Mesenchymal stem cell (in vitro differentiated cells and primary cell): Measurements from ENCODE around the gene ZNF625.

Experiments used
- DNase-seq: peaks from one replicate; pipeline ENCODE4 v3.0.0-alpha.2; 2013
- H2AFZ ChIP-seq: one replicate; pipeline ENCODE4 v1.6.1; 2013; ENCODE audit warnings: low read depth, mild to moderate bottlenecking, control low read depth, inconsistent platforms, low read length, moderate library complexity
- H2AK5ac ChIP-seq: 2 replicates; pipeline ENCODE4 v1.6.1; 2013; ENCODE audit warnings: low read length, moderate library complexity, mild to moderate bottlenecking, inconsistent platforms; ENCODE audit not compliant: severe bottlenecking
- H2BK120ac ChIP-seq: one replicate; pipeline ENCODE4 v1.6.1; 2013; ENCODE audit warnings: low read depth, mild to moderate bottlenecking, inconsistent platforms, low read length, moderate library complexity
- H2BK12ac ChIP-seq, 2 experiments: one replicate each; pipeline ENCODE4 v1.6.1; 2013; ENCODE audit warnings: inconsistent platforms in 2 of 2, low read length in 2 of 2, mild to moderate bottlenecking in 2 of 2, moderate library complexity in 2 of 2, control low read depth in 1 of 2
- H2BK15ac ChIP-seq: one replicate; pipeline ENCODE4 v1.6.1; 2013; ENCODE audit warnings: mild to moderate bottlenecking, low read depth, inconsistent platforms; ENCODE audit not compliant: poor library complexity, severe bottlenecking
- H2BK5ac ChIP-seq: 2 replicates; pipeline ENCODE4 v1.6.1; 2013; ENCODE audit warnings: low read depth, mild to moderate bottlenecking, low read length, control low read depth, inconsistent platforms; ENCODE audit not compliant: poor library complexity, severe bottlenecking
- H3K14ac ChIP-seq, 2 experiments: one replicate each; pipeline ENCODE4 v1.6.1; 2013; ENCODE audit warnings: inconsistent platforms in 2 of 2, low read length in 2 of 2, control low read depth in 1 of 2, mild to moderate bottlenecking in 1 of 2, moderate library complexity in 1 of 2
- H3K18ac ChIP-seq, 2 experiments: one replicate each; pipeline ENCODE4 v1.6.1; 2013; ENCODE audit warnings: inconsistent platforms in 2 of 2, low read length in 2 of 2, control low read depth in 1 of 2, low read depth in 1 of 2, mild to moderate bottlenecking in 1 of 2
- H3K23ac ChIP-seq, 2 experiments: one replicate each; pipeline ENCODE4 v1.6.1; 2013; ENCODE audit warnings: inconsistent platforms in 2 of 2, low read length in 2 of 2, mild to moderate bottlenecking in 2 of 2, moderate library complexity in 2 of 2, control low read depth in 1 of 2
- H3K27ac ChIP-seq: 2 replicates; pipeline ENCODE4 v1.5.1; 2013; ENCODE audit warnings: mild to moderate bottlenecking, moderate library complexity, low read length, control low read depth, inconsistent platforms; ENCODE audit not compliant: poor library complexity, severe bottlenecking
- H3K27me3 ChIP-seq, 2 experiments: 2 replicates each; pipeline versions ENCODE4 v1.6.1 to v1.7.0; 2013; ENCODE audit warnings: low read length in 2 of 2, mild to moderate bottlenecking in 2 of 2, moderate library complexity in 2 of 2, control low read depth in 1 of 2, inconsistent platforms in 1 of 2; ENCODE audit not compliant: control insufficient read depth in 1 of 2, insufficient read depth in 1 of 2
- H3K36me3 ChIP-seq, 2 experiments: 2 replicates each; pipeline versions ENCODE4 v1.6.1 to v1.7.0; 2013; ENCODE audit warnings: low read length in 2 of 2, control low read depth in 1 of 2, inconsistent platforms in 1 of 2, low read depth in 1 of 2, mild to moderate bottlenecking in 1 of 2; ENCODE audit not compliant: insufficient read depth in 2 of 2, control insufficient read depth in 1 of 2
- H3K4ac ChIP-seq, 2 experiments: one replicate each; pipeline ENCODE4 v1.6.1; 2013; ENCODE audit warnings: inconsistent platforms in 2 of 2, low read length in 2 of 2, mild to moderate bottlenecking in 2 of 2, moderate library complexity in 2 of 2, control low read depth in 1 of 2, low read depth in 1 of 2
- H3K4me1 ChIP-seq: 2 replicates; pipeline ENCODE4 v1.6.1; 2013; ENCODE audit warnings: low read depth, low read length, control low read depth; ENCODE audit not compliant: control insufficient read depth, insufficient read depth
- H3K4me2 ChIP-seq: 2 replicates; pipeline ENCODE4 v1.6.1; 2013; ENCODE audit warnings: low read length, mild to moderate bottlenecking, inconsistent platforms; ENCODE audit not compliant: poor library complexity, severe bottlenecking
- H3K4me3 ChIP-seq, 2 experiments: 2 replicates each; pipeline versions ENCODE4 v1.5.1 to v1.7.0; 2013; ENCODE audit warnings: low read length in 2 of 2, mild to moderate bottlenecking in 2 of 2, control low read depth in 1 of 2, low read depth in 1 of 2; ENCODE audit not compliant: insufficient read depth in 1 of 2
- H3K79me1 ChIP-seq: replicated peaks from 2 replicates; pipeline ENCODE4 v1.6.1; 2013; ENCODE audit warnings: mild to moderate bottlenecking, control low read depth, low read length, inconsistent platforms; ENCODE audit not compliant: poor library complexity, severe bottlenecking
- H3K9ac ChIP-seq: 2 replicates; pipeline ENCODE4 v1.7.0; 2013; ENCODE audit warnings: mild to moderate bottlenecking, low read length, moderate library complexity
- H3K9me3 ChIP-seq: 2 replicates; pipeline ENCODE4 v1.7.0; 2013; ENCODE audit warnings: mild to moderate bottlenecking, low read length; ENCODE audit not compliant: control insufficient read depth
- H4K8ac ChIP-seq: one replicate; pipeline ENCODE4 v1.6.1; 2013; ENCODE audit warnings: inconsistent platforms, mild to moderate bottlenecking, low read length, moderate library complexity
- H4K91ac ChIP-seq: one replicate; pipeline ENCODE4 v1.6.1; 2013; ENCODE audit warnings: mild to moderate bottlenecking, low read length, inconsistent platforms
- WGBS: methylation state at CpG from one replicate; pipeline ENCODE4 v1.1.7; 2013; ENCODE audit warnings: mixed read lengths; 5-methylcytosine and 5-hydroxymethylcytosine counted together

The ZNF625 gene

GRCh38 chr19:12198136-12198535 is 41.6 kb upstream of the ZNF625 start:
- no peak overlapping the region for H2AK5ac ChIP-seq
- peaks cover 84% of the 10 kb centered on the region for H3K9me3 ChIP-seq
- no peak overlapping the region for H2BK12ac ChIP-seq
- no peak overlapping the region for H4K91ac ChIP-seq
- no peak for DNase-seq
- no peak overlapping the region for H3K9ac ChIP-seq
- H3K23ac ChIP-seq: no peak overlapping the region
- H4K8ac ChIP-seq: no peak overlapping the region
- no peak overlapping the region for H2BK5ac ChIP-seq
- H3K27me3 ChIP-seq: no peaks in the 10 kb centered on the region
- peak overlapping the region in 1 of 2 experiments; percentile 21 for H3K4me3 ChIP-seq
- no peak overlapping the region for H3K14ac ChIP-seq
- H2BK15ac ChIP-seq: no peak overlapping the region
- H2BK120ac ChIP-seq: no peak overlapping the region
- no peak overlapping the region for H3K27ac ChIP-seq
- H3K4ac ChIP-seq: no peak overlapping the region
- no peaks in the 10 kb centered on the region for H3K4me1 ChIP-seq
- peaks cover 0 to 13% of the 10 kb centered on the region in 2 experiments for H3K36me3 ChIP-seq
- H3K79me1 ChIP-seq: peaks cover 7% of the 10 kb centered on the region
- H3K18ac ChIP-seq: no peak overlapping the region
- no peak overlapping the region for H2AFZ ChIP-seq
- H3K4me2 ChIP-seq: no peak overlapping the region

DNA sequence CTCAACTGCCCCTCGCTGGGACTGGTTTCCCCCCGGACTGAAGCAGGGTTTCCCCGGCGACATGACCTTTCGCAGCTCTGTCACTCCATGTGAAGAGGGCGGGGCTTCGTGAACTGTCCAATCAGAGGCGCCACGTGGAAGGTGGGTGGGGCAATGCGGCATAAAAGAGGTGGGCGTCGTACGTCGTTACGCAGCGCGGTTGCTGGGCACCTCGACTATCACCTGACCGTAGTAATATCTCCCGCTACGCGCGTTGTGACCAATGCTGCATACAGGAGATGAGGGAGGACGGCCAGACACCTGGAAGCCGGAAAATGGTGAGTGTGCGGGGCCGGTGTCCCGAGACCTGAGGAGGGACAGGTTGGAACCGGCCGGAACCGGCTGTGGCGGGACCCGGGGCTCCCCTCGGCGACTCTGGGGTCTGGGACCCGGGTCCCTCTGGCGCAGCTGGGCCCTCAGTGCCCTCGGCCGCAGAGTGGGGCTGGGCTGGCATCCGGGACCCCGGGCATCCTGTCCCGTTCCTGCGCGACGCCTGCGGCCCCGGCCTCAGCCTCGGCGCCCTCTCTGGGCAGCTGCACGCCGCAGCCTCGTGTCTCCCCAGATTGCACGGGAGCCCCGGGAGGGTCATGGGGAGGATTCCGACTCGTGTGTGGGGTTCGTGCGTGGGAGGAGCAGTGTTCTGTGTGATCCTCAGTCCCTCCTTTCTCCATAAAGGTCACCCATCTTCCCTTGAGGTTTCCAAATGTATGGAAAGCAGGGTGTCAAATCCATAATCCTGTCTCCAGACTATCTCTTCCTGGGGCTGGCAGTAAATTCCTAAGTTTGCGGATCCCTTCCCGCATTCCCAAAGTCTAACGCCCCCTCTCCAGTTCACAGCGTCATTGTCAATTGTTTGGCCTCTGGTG is 38.5 kb upstream of the ZNF625 start:
- H2BK120ac ChIP-seq: no peak overlapping the region
- no peak overlapping the region for H3K9ac ChIP-seq
- peak overlapping the region in 1 of 2 experiments; percentile 53 for H3K4me3 ChIP-seq
- no peak overlapping the region for H2AK5ac ChIP-seq
- H2AFZ ChIP-seq: no peak overlapping the region
- H3K27me3 ChIP-seq: no peaks in the 10 kb centered on the region
- no peaks in the 10 kb centered on the region for H3K4me1 ChIP-seq
- no peak overlapping the region for H3K4me2 ChIP-seq
- no peak overlapping the region for H2BK12ac ChIP-seq
- peak overlapping the region; percentile 3 for H4K91ac ChIP-seq
- H2BK15ac ChIP-seq: no peak overlapping the region
- no peak overlapping the region for H3K27ac ChIP-seq
- H3K79me1 ChIP-seq: peaks cover 2% of the 10 kb centered on the region
- no peak overlapping the region for H3K23ac ChIP-seq
- H3K36me3 ChIP-seq: peaks cover 24% of the 10 kb centered on the region in 2 experiments
- H3K4ac ChIP-seq: no peak overlapping the region
- H3K14ac ChIP-seq: no peak overlapping the region
- peaks cover 91% of the 10 kb centered on the region for H3K9me3 ChIP-seq
- WGBS: 50% methylated on average over 61 of the region's 62 CpGs
- DNase-seq: no peak
- no peak overlapping the region for H4K8ac ChIP-seq
- H3K18ac ChIP-seq: no peak overlapping the region
- no peak overlapping the region for H2BK5ac ChIP-seq

DNA sequence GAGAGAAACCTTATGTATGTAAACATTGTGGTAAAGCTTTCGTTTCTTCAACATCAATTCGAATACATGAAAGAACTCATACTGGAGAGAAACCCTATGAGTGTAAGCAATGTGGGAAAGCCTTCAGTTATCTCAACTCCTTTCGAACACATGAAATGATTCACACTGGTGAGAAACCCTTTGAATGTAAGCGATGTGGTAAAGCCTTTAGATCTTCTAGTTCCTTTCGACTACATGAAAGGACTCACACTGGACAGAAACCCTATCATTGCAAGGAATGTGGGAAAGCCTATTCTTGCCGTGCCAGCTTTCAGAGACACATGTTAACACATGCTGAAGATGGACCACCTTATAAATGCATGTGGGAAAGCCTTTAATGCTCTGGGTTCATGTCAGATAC is 31.1 kb upstream of the ZNF625 start:
- Histone ChIP-seq H3K9ac (no peak overlapping the region), H3K4me2 (no peak overlapping the region), H2BK12ac (no peak overlapping the region), H2BK120ac (no peak overlapping the region), H2BK15ac (no peak overlapping the region), H3K27ac (no peak overlapping the region), H3K9me3 (peaks cover 97% of the 10 kb centered on the region), H2BK5ac (no peak overlapping the region), H3K27me3 (no peaks in the 10 kb centered on the region), H3K14ac (no peak overlapping the region), H2AFZ (no peak overlapping the region), H3K4me3 (peak overlapping the region in 1 of 2 experiments; percentile 46), H3K4ac (no peak overlapping the region), H3K36me3 (peaks cover 45 to 84% of the 10 kb centered on the region in 2 experiments), H3K18ac (no peak overlapping the region), H4K91ac (no peak overlapping the region), H3K4me1 (no peaks in the 10 kb centered on the region), H3K79me1 (peaks cover 31% of the 10 kb centered on the region), H2AK5ac (no peak overlapping the region), H4K8ac (no peak overlapping the region), H3K23ac (no peak overlapping the region)
- peak; percentile 20 for DNase-seq
- WGBS: 98% methylated on average over 6 of the region's 6 CpGs

DNA sequence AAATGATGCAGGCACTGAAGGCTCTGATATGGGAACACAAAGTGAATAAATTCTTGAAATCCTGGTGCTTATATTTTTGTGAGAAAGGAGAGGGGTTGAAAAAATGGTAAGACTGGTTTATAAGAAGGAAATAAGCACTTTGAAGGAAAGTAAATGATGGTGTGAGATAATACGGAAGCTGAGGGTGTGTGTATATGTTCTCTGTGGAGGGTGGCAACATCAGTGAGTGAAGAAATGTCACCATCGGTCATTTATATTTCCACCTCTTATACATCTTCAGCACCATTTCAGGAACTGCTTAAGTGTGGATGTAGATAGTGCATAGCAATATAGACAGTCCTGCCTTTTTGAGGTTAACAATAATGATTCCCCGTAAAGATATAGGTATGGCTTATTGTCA is 23.8 kb upstream of the ZNF625 start:
- no peak overlapping the region for H2BK120ac ChIP-seq

More for the DNA sequence above, 23.8 kb upstream of the ZNF625 start:
- H3K4ac ChIP-seq: no peak overlapping the region
- no peak overlapping the region for H3K27ac ChIP-seq
- no peak overlapping the region for H4K91ac ChIP-seq
- WGBS: 95% methylated on average over 1 of the region's 3 CpGs
- H3K9ac ChIP-seq: no peak overlapping the region
- peaks cover 90% of the 10 kb centered on the region for H3K9me3 ChIP-seq
- H2AFZ ChIP-seq: no peak overlapping the region
- H3K27me3 ChIP-seq: no peaks in the 10 kb centered on the region
- H3K4me2 ChIP-seq: no peak overlapping the region
- no peak overlapping the region for H2AK5ac ChIP-seq
- peaks cover 50% of the 10 kb centered on the region for H3K79me1 ChIP-seq
- H2BK5ac ChIP-seq: no peak overlapping the region
- no peak overlapping the region for H3K23ac ChIP-seq
- peak overlapping the region in 1 of 2 experiments; percentile 43 for H3K4me3 ChIP-seq
- DNase-seq: no peak
- H3K4me1 ChIP-seq: no peaks in the 10 kb centered on the region
- no peak overlapping the region for H2BK12ac ChIP-seq
- no peak overlapping the region for H3K14ac ChIP-seq
- H3K18ac ChIP-seq: no peak overlapping the region
- H4K8ac ChIP-seq: no peak overlapping the region
- peaks cover 32 to 55% of the 10 kb centered on the region in 2 experiments for H3K36me3 ChIP-seq
- H2BK15ac ChIP-seq: no peak overlapping the region
